ENCODE data around the gene PGLYRP2.

DNA sequence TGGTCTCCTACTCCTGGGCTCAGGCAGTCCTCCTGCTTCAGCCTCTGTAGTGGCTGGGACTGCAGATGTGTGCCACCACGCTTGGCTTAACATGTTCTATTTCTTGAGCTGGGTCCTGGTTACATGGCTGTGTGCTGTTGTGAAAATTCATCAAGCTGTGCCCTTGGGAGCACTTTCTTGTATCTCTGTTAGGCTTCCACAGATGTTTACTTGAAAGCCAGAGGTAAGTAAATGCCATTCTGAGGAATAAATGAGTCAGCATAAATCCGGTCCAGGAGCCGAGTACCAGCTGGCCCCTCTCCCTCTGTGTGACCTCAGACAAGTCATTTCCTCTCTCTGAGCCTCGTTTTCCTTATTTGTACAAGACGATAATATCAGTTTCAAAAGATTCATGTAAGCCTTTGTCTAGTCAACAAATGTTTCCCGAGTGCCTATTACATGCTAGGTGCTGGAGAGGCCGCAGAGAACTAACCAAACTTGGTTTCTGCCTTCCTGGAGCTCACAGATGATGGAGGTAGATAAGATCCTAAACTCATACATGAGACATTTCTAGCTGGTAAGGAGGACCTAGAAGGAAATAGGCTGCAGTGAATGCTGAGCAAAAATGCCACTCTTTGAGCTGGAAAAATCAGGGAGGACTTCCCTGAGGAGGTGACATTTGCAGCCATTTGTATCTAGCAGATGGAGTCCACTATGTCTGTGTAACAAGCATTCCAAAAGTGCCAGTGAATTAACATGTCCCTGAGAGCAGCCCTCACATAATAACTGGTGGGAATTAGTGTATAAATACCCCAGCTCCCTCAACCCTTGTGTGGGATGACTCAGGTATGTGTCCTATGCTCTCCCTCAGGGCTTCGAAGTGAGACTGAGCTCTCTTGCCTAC lies 12.2 kb downstream of the PGLYRP2 start:
- TF ChIP-seq, protein P1, sequence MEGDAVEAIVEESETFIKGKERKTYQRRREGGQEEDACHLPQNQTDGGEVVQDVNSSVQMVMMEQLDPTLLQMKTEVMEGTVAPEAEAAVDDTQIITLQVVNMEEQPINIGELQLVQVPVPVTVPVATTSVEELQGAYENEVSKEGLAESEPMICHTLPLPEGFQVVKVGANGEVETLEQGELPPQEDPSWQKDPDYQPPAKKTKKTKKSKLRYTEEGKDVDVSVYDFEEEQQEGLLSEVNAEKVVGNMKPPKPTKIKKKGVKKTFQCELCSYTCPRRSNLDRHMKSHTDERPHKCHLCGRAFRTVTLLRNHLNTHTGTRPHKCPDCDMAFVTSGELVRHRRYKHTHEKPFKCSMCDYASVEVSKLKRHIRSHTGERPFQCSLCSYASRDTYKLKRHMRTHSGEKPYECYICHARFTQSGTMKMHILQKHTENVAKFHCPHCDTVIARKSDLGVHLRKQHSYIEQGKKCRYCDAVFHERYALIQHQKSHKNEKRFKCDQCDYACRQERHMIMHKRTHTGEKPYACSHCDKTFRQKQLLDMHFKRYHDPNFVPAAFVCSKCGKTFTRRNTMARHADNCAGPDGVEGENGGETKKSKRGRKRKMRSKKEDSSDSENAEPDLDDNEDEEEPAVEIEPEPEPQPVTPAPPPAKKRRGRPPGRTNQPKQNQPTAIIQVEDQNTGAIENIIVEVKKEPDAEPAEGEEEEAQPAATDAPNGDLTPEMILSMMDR (conservative IDR thresholded peaks at IDR 0.05 in 1 of 2, IDR thresholded peaks at IDR 0.05 in 1 of 2; ENCODE audit: low read depth in 1 of 2, low read length in 2 of 2): no peak
- no peak for TF ChIP-seq EZH2 (IDR thresholded peaks at IDR 0.05; ENCODE audit: low read length, missing control alignments)

Data from fibroblast of lung (primary cell).